ENCODE measurements around the gene COPRS.
A peak's percentile ranks its signal among the peaks of the same experiment; 100 is the strongest.

COPRS gene, protein sequence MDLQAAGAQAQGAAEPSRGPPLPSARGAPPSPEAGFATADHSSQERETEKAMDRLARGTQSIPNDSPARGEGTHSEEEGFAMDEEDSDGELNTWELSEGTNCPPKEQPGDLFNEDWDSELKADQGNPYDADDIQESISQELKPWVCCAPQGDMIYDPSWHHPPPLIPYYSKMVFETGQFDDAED

DNA sequence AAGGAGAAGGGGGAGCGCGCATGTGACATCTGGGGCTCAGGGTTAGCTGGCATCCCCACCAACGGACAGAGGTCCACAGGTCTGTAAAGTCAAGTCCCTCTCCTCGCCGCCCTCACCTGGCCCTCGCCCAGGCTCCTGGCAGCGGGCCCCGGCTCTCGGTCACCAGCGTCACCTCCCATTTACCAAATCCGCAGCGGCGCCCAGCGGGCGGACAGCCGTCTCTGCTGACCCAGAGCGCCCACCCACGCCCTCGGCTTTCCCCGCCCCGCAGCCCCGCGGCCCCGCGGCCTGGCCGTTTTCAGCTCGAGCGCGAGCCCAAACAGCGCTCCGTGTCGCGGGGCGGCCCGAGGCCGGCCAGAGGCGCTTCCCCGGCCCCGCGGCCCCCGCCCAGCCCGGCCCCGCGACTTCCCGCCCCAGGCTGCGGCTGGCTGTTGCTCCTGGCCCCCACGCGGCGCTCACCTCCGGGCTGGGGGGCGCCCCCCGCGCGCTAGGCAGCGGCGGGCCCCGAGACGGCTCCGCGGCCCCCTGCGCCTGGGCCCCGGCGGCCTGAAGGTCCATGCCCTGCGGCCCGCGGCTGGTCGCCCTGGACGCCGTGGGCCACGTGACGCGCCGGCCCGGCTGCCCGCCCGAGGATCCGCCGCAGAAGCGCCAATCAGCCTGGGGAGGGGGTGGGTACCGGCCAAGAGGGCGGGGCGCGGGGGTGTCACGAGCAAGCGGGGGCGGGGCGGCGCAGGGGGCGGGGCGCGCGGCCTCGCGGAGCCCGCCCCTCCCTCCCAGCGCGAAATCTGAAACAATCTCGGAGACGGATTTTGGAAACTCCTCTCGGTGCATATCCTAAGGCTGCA, at the start of gene COPRS:
Gene COPRS (minus strand): TSS at position 603 of the 845 bp plus-strand sequence. CDS start 45 bp downstream, at position 558.
- DNase-seq, result peak; percentile 83

DNA sequence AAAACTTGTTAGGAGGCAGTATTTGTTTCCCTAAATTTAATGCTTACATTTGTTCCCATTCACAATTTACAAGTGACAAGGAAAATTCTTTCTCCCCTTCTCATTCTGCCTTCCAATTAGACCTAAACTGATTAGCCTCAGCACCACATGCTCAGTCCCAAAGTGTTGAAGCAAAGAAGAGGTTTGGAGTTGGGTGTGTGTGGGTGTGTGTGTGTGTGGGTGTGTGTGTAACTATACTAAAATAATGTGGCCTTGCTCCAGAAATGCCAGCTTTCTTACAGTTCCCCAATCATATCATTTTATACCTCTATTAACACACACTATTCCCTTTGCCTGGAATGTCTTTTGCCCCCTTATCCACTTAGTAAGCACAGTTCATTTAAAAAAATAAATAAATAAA, 49.3 kb upstream of the COPRS start:
- no peak for DNase-seq

DNA sequence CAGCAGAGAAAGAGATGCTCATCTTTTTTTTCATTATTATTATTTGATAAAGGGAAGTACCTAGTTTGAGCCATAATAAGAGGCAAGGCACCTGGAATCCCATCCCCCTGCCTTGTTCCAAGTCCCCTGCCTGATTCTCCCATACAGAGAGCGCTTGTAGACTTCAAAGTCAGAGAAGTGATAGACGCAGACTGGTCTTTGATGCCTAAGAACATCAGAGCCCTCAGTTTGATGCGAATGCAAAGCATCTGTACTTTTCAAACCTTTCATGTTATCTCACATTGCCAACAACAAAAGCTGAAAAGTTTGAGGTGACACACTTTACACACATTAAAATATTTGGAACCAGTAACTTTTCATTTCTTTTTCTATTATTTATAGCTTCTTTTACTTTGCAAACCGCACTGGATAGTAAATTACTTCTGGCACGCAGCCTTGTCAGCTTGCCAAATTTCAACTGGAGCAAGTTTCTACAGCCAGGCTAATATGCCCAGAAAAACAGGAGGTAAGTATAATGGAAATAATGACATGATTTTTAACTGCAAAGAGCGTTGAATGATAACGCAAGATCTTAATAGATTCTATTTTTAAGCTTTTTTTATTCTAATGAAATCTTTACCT, 48.4 kb upstream of the COPRS start:
- DNase-seq, result no peak

DNA sequence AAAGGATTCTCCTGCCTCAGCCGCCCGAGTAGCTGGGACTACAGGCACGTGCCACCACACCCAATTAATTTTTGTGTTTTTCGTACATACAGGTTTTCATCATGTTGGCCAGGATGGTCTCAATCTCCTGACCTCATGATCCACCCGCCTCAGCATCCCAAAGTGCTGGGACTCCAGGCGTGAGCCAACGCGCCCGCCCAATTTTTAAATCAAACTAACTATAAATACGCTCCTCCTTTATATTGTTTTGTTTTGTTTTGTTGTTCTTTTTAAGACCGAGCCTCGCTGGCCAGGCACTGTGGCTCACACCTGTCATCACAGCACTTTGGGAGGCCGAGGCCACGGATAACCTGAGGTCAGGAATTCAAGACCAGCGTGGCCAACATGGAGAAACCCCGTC, 44.4 kb upstream of the COPRS start:
- DNase-seq, result no peak

DNA sequence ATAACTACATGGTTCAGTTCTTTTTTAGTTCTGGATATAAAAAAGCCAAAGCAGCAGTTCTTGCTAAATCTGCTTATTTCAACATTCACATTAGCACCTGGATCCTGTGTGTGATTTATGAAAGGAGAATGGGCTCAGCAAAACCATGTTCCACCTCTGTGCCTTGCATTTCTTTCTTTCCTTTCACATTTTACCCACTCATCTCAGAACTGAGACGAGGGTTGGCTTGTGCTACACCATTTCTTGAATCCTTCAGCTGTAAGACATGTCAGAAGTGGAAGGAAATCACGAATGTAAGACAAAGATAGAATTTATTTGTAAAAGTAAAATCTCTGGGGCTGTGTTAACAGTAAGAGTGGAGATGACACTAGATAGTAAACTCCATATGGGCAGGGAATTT, 43.6 kb upstream of the COPRS start:
- peak; percentile 52 for DNase-seq

DNA sequence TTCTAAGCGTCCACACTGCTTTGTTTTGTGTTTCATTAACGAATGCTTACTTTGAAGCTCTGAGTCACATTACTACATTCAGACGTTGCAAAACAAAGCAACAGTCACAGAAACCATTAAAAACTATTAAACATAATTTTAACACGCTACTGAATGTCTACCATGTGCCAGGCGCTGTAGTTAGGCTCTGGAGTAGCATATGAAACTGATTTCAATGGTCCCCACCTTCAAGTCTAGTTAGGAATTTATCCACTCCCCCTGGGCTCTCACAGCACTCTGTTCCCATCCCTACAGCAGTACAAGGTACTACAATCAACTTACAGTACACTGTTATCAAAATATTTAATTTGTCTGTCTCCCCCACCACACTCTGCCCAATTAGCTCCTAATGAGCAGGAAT, 41.8 kb upstream of the COPRS start:
- no peak for DNase-seq

DNA sequence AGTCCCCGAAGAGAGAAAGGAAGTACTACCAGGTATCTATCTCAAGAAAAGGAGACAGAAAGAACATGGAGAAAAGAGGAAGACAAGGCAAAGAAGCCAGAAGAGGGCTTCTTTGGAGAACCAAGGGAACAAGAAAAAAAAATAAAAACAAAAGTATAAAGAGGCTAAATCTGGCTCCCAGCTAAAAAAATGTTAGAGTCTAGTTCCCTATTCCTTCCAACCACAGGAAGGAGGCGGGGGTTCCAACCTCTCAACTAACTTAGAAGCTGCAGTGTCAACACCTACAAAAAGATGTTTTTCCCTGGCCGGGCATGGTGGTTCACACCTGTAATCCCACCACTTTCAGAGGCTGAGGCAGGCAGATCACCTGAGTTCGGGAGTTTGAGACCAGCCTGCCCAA, 29.1 kb upstream of the COPRS start:
- DNase-seq, result no peak

DNA sequence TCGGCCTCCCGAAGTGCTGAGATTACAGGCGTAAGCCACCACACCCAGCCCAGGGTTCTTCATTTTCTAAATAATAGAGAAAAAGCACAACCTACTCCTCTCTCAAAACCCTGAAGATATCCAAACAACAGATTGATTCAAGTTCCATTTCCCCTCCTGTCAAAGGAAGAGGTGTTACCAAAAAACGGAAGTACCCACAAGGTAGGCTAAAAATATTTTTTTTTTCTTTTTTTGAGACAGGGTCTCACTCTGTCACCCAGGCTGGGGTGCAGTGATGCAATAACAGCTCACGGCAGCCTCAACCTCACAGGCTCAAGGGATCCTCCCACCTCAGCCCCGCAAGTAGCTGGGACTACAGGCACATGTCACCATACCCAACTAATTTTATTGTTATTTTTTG, 23.5 kb upstream of the COPRS start:
- no peak for DNase-seq

DNA sequence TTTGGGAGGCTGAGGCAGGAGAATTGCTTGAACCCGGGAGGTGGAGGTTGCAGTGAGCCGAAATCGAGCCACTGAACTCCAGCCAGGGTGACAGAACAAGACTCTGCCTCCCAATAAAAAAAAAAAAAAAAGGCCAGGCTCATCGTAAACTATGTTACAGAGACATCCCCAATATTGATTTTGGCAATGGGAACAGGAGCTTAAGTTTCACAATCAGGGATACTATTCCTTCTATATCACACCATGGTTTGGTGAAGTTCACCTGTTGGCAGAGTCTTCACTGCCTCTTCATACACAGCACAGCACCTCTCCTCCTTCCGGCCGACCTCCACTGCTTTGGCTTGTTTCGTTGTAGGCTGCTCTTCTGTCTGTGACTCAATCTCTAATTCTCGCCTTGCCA, 21.3 kb upstream of the COPRS start:
- DNase-seq, result no peak

DNA sequence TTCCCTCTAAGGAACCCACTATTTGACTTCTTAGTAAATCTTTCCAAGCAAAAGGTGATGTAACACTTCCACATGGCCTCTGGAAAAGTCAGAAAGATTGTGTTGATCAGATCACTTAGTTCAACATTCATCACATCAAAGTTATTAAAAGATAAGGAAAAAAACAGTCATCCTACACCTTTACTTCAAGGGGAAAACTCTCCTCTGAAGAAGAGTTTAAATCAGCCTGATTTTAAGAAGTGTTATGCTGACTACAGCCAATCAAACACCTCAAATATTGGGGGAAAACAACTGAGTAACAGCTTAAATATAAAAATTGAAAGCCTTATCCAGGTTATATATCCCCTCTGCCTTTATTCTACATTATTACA, 19.6 kb upstream of the COPRS start:
- DNase-seq, result no peak

DNA sequence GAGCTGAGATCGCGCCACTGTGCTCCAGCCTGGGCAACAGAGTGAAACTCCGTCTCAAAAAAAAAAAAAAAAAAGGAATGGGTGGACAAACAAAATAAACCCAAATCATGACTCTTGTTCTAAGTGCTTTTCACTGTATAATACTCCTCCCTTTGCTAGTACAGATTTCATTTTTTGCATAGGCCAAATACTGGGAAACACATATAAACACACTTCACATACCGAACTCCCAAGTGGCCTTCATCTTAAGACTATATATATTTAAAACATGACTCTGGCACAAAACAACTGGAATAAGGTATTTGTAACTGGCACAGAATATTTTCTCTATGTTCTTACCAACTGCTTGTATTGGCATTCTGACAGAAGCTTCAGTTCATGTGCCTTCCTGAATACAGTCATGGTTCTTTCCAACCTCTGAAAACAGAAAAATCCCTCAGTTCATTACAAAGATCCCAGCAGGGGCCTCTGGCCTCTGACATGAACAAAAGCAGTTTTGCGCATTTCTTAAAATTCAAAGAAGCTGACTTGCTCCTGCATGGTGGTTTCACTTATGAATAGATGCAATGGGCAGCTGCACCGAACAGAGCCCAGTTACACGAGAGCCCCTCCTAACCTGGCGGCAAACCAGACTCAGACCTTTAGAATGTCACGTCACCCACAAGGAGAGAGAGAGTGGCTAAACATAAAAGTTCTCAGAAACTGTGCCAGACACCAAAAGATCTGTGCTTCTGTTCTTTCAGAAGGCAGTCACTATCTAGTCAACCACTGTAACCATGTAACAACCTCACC, 19.1 kb upstream of the COPRS start:
- peak; percentile 45 for DNase-seq

DNA sequence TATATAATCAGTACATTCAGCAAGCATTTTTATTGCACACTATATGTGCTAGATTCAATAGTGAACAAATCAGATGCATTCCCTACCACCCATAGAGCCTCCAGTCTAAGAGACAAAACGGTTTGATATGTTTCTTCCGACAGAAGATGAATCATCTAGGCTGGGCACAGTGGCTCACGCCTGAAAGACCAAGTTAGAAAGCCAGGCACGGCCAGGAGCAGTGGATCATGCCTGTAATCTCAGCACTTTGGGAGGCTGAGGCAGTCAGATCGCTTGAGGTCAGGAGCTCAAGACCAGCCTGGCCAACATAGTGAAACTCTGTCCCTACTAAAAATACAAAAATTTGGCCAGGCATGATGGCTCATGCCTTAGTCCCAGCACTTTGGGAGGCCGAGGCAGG, 18.3 kb upstream of the COPRS start:
- no peak for DNase-seq

DNA sequence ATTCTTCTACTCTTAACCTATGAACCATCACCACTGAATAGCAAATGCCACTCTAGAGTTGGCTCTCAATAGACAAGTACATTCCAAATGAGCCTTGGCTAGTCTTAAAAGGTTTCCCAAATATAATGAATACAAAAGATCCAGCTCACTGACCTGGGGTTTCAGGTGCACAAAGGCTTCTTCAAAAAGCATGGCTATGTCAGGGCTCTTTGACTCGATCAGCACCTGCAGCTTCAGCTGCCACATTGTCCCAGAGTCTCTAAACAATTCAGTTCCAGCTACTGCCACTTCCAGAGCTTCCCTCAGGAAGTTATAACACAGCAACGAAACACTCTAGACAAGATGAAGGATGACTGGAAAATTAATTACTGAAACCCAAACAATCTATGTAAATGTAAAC, 16.0 kb upstream of the COPRS start:
- DNase-seq, result no peak

DNA sequence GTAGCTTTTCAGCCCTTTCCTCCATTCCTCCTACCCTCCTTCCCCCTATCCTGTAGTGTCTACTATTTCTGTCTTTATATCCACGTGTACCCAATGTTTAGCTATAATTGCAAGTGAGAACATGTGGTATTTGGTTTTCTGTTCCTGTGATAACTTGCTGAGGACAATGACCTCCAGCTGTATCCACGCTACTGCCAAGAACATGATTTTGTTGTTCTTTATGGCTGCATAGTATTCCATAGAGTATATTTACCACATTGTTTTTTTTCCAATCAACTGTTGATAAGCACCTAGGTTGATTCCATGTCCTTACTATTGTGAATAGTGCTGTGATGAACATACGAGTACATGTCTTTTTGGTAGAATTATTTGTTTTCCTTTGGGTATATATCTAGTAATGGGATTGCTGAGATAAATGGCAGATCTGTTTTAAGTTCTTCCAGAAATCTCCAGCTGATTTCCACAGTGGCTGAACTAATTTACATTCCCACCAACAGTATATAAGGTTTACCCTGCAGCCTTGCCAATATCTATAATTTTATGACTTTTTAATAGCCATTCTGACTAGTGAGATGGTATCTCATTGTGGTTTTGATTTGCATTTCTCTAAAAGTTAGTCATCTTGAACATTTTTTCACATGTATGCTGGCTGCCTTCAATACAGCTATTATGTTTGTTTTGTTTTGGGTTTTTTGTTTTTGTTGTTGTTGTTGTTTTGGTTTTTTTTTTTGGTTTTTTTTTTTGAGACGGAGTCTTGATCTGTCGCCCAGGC, 10.9 kb upstream of the COPRS start:
- DNase-seq, result no peak

DNA sequence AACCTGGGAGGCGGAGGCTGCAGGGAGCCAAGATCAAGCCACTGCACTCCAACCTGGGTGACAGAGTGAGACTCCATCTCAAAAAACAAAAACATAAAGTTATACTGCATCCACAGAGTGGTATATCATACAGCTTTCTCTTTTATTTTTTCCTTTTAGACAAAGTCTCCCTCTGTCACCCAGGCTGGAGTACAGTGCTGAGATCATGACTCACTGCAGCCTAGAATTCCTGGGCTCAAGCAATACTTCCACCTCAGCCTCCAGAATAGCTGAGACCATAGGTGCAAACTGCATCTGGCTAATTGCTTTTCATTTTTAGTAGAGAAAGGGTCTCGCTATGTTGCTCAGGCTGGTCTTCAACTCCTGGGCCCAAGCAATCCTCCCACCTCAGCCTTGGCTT, 10.0 kb upstream of the COPRS start:
- no peak for DNase-seq

DNA sequence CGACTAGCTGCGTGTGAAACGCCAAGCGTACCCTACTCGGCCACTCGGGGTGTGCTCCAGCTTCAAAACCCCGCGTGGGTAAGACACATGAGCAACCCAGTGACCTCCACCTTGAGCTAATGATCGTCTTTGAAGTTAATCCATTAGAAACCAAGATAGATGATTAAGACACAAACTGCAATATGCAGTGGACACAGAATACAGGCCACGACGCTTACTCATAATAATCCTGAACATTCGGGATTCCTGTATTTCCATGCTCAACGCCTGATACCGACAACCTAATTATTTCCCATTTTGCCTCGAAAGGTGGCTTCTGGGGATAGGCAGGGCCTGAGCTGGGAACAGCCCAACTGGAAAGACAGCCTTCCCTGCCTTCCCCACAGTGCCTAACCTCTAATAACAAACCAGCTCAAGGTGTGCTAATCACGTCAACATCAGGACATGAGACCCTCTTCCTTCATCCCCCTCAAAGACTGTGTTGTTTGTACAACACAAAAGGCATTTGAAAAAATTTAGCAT, 504 bp upstream of the COPRS start:
- no peak for DNase-seq

DNA sequence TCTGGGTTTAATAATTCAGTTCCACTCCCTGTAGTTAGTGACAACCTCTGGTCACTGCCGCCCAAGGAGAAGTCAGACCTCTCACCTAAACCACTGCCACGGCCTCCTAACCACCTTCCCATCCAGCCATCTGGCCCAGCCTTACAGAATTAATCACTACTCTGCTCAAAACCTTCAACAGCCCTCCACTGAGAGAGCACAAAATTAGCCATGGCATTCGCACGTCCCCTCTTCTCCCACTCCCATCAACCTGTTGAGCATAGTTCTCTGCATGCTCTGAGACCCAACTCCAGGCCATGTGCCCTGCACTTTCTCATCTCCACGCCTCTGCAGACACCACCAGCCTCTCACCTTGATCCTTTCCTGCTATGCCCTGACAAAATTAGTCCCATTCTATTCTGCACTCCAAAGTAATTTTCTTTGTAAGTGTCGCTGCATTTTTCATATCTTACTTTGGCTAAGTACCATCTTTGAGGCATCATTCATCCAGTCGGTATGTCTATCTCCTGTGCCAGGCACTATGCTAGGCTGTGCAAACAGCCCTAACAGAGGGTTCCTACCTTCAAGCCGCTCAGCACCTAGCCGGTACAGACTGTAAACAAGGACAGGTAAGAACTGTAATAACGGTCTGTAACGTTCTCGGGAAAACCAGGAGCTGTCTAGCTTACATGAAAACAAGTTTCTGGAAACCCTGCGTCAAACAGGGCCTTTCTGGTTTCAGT, 963 bp downstream of the COPRS start:
- DNase-seq, result no peak

DNA sequence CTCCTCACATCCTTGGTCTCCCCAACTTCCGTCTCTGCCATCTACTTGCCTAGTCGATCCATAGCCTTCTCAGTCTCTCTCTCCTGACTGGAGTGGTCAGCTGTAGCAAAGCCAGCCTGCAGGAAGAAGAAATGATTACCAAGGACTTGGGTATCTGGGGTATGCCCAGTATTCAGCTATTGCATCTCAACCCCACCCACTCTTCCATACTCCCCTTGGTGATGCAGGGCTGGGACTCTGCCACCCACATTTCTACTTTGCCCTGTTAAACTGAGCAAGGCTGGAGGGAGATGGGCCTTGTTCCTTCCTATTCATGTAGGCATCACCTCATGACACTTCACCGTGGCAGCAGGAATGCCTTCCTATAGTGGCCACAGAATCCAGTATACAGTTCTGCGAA, 2.3 kb downstream of the COPRS start:
- DNase-seq, result no peak

DNA sequence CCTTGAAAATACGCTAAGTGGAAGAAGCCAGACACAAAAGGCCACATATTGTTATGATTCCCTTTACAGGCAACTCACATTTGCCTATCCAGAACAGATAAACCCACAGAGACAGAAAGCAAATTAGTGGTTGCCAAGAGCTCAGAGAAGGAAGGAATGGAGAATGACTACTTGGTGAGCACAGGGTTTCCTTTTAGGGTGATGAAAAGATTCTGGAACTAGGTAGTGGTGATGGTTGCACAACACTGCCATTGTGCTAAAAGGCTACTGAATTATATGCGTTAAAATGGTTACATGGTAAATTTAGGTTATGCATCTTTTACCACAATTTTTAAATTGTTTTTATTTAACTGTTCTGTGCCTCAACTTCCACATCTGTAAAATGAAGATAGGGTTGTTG, 4.4 kb downstream of the COPRS start:
- no peak for DNase-seq

DNA sequence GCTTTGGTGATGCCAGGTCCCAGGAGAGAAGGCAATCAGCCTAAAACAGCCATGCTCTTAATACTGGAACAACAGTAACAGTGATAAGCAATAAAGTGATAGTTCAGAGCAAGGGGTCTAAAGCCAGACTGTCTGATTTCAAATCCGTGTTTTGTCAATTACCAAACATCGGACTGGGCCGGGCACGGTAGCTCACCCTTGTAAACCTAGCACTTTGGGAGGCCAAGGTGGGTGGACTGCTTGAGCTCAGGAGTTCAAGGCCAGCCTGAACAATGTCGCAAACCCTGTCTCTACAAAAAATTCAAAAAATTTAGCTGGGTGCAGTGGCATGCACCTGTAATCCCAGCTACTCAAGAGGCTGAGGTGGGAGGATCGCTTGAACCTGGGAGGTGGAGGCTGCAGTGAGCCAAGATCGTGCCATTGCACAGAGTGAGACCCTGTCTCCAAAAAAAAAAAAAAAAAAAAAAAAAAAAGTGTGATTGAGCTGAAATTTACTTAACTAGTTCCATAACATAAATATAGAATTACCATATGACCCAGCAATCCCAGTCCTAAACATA, 5.1 kb downstream of the COPRS start:
- DNase-seq, result no peak

DNA sequence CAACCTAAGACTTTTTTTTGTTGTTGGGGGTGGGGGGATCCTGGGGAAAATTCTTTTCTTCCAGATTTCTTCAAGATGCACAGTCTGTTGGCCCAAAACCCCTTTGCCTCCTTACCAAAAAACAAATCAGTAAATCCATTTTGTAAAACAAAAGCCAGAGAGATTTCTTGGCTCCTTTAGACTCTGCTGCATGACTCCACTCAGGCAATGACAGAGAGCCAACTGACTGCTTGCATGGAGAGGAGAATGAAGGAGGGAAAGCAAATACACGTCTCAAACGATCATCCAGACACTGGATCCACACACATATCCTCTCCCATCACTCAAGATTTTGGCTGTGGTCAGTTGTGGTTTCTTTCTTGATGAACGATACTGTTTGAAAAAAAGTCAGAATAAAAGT, 13.8 kb downstream of the COPRS start:
- DNase-seq, result no peak
